Astrocyte (in vitro differentiated cells and primary cell): ENCODE data around the gene CD200R1L. TPM values are rescaled to one million over a fixed set of nuclear protein-coding genes. Genes with fewer than 3 reads are reported as not detected.
"Not testable (repeated sequence)": the region's sequence is repeated elsewhere in the genome, so short reads cannot be mapped to it uniquely, and the experiment has no call there.

ENCODE experiments used
- DNase-seq: peaks from one replicate; pipeline ENCODE4 v3.0.0-alpha.2; 2010; ENCODE audit warnings: low read depth
- FAIRE-seq: peaks from 2 replicates; lab custom pipeline; 2011; peaks lifted over from hg19 to GRCh38; lab: Jason Lieb, UNC
- H2AFZ ChIP-seq: 2 replicates; pipeline ENCODE4 v1.6.0; 2012; ENCODE audit warnings: low read depth, low read length, inconsistent platforms
- H3K27ac ChIP-seq: 2 replicates; pipeline ENCODE4 v1.5.1; 2011; ENCODE audit warnings: low read depth, low read length, inconsistent platforms
- H3K27me3 ChIP-seq: 2 replicates; pipeline ENCODE4 v1.6.0; 2011; ENCODE audit warnings: low read length, inconsistent platforms; ENCODE audit not compliant: insufficient read depth
- H3K36me3 ChIP-seq: 2 replicates; pipeline ENCODE4 v1.5.1; 2011; ENCODE audit warnings: low read length, inconsistent platforms; ENCODE audit not compliant: insufficient read depth
- H3K4me1 ChIP-seq: 2 replicates; pipeline ENCODE4 v1.5.1; 2011; ENCODE audit warnings: low read length, inconsistent platforms; ENCODE audit not compliant: insufficient read depth
- H3K4me2 ChIP-seq: 2 replicates; pipeline ENCODE4 v1.6.0; 2012; ENCODE audit warnings: low read length, inconsistent platforms
- H3K4me3 ChIP-seq: 2 replicates; pipeline ENCODE4 v1.5.1; 2011; ENCODE audit warnings: low read depth, mild to moderate bottlenecking, low read length, inconsistent platforms; ENCODE audit not compliant: insufficient read depth
- H3K79me2 ChIP-seq: 2 replicates; pipeline ENCODE4 v1.6.0; 2012; ENCODE audit warnings: mild to moderate bottlenecking, low read length, inconsistent platforms; ENCODE audit not compliant: insufficient read depth
- H3K9ac ChIP-seq: 2 replicates; pipeline ENCODE4 v1.6.0; 2012; ENCODE audit warnings: mild to moderate bottlenecking, low read length, inconsistent platforms
- H3K9me3 ChIP-seq: 2 replicates; pipeline ENCODE4 v1.5.1; 2012; ENCODE audit warnings: low read depth, mild to moderate bottlenecking, low read length, inconsistent platforms; ENCODE audit not compliant: insufficient read depth
- H4K20me1 ChIP-seq: 2 replicates; pipeline ENCODE4 v1.6.0; 2012; ENCODE audit warnings: low read length, inconsistent platforms; ENCODE audit not compliant: insufficient read depth
- H3K27ac Mint-ChIP-seq: one replicate; pipeline ENCODE4 v1.8.0; 2021; ENCODE audit warnings: mild to moderate bottlenecking, mixed read lengths; ENCODE audit not compliant: unreplicated experiment
- H3K27me3 Mint-ChIP-seq: one replicate; pipeline ENCODE4 v1.8.0; 2021; ENCODE audit warnings: low read depth, mixed read lengths; ENCODE audit not compliant: unreplicated experiment
- H3K36me3 Mint-ChIP-seq: one replicate; pipeline ENCODE4 v1.8.0; 2021; ENCODE audit warnings: low read depth, mixed read lengths; ENCODE audit not compliant: unreplicated experiment
- H3K4me1 Mint-ChIP-seq: one replicate; pipeline ENCODE4 v1.8.0; 2021; ENCODE audit warnings: low read depth, mixed read lengths; ENCODE audit not compliant: unreplicated experiment
- H3K4me3 Mint-ChIP-seq: one replicate; pipeline ENCODE4 v1.8.0; 2021; ENCODE audit warnings: mild to moderate bottlenecking, moderate library complexity, mixed read lengths; ENCODE audit not compliant: unreplicated experiment
- H3K9me3 Mint-ChIP-seq: one replicate; pipeline ENCODE4 v1.8.0; 2021; ENCODE audit warnings: mild to moderate bottlenecking, mixed read lengths; ENCODE audit not compliant: unreplicated experiment
- EZH2 ChIP-seq: IDR thresholded peaks from 2 replicates; pipeline ENCODE4 v1.6.1; 2012; ENCODE audit warnings: mild to moderate bottlenecking, low read length, inconsistent platforms; ENCODE audit not compliant: insufficient read depth
- total RNA-seq: library from RNA; stranded (reverse); gene quantifications from 2 replicates; pipeline ENCODE4 v1.2.1, GENCODE V29; 2021
- TF ChIP-seq, protein P1 (sequence below): IDR thresholded peaks from 2 replicates; pipeline ENCODE4 v1.5.1; 2011; ENCODE audit warnings: low read depth, mild to moderate bottlenecking, inconsistent platforms, low read length, moderate library complexity; ENCODE audit not compliant: insufficient read depth

Gene CD200R1L
- total RNA-seq, 1 donor from 2014 or later, result not detected

DNA sequence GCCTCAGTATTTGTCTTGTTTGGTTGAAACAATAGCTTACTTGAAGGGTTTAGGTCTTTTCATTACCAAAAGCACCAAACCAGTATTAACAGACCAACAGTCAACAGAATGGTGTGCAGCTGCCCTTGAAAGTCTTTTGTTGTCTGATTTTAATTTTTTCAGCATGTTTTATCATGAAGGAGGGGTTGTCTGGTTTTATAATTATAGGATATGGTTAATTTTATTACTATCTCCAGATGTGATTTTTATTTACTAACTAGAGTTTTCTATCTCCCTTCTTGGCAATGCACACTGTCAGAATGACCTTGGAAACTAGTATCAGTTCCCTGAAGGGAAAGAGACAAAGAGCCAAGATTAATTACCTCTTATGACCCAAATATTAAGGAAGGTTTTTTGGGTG is 9.2 kb upstream of the CD200R1L start:
- TF ChIP-seq EZH2, result no peak
- TF ChIP-seq, protein P1, sequence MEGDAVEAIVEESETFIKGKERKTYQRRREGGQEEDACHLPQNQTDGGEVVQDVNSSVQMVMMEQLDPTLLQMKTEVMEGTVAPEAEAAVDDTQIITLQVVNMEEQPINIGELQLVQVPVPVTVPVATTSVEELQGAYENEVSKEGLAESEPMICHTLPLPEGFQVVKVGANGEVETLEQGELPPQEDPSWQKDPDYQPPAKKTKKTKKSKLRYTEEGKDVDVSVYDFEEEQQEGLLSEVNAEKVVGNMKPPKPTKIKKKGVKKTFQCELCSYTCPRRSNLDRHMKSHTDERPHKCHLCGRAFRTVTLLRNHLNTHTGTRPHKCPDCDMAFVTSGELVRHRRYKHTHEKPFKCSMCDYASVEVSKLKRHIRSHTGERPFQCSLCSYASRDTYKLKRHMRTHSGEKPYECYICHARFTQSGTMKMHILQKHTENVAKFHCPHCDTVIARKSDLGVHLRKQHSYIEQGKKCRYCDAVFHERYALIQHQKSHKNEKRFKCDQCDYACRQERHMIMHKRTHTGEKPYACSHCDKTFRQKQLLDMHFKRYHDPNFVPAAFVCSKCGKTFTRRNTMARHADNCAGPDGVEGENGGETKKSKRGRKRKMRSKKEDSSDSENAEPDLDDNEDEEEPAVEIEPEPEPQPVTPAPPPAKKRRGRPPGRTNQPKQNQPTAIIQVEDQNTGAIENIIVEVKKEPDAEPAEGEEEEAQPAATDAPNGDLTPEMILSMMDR, result no peak
- no peak overlapping the region for H2AFZ ChIP-seq
- no peaks in the 10 kb centered on the region for H3K9me3 ChIP-seq
- H3K79me2 ChIP-seq, result no peaks in the 10 kb centered on the region
- DNase-seq (no peak), FAIRE-seq (no peak)
- no peak overlapping the region for H3K4me3 Mint-ChIP-seq
- peaks cover 2% of the 10 kb centered on the region for H3K36me3 Mint-ChIP-seq
- H3K9me3 Mint-ChIP-seq, result peaks cover 13% of the 10 kb centered on the region
- no peaks in the 10 kb centered on the region for H4K20me1 ChIP-seq
- H3K4me3 ChIP-seq, result no peak overlapping the region
- peaks cover 6% of the 10 kb centered on the region for H3K4me1 ChIP-seq
- no peak overlapping the region for H3K27ac Mint-ChIP-seq
- H3K4me1 Mint-ChIP-seq, result peaks cover 6% of the 10 kb centered on the region
- no peaks in the 10 kb centered on the region for H3K27me3 Mint-ChIP-seq
- H3K27me3 ChIP-seq, result no peaks in the 10 kb centered on the region
- no peak overlapping the region for H3K27ac ChIP-seq
- H3K9ac ChIP-seq, result no peak overlapping the region
- no peak overlapping the region for H3K4me2 ChIP-seq
- no peaks in the 10 kb centered on the region for H3K36me3 ChIP-seq

GRCh38 chr3:112855074-112855473 is 8.4 kb upstream of the CD200R1L start:
- not testable (repeated sequence) for H3K4me1 Mint-ChIP-seq, H3K4me2 ChIP-seq, H3K79me2 ChIP-seq, H4K20me1 ChIP-seq, H3K27ac ChIP-seq, FAIRE-seq, H2AFZ ChIP-seq, H3K9me3 ChIP-seq, DNase-seq, H3K36me3 ChIP-seq, H3K4me1 ChIP-seq, H3K4me3 ChIP-seq, H3K9ac ChIP-seq, H3K36me3 Mint-ChIP-seq, H3K4me3 Mint-ChIP-seq, H3K27me3 ChIP-seq, H3K27me3 Mint-ChIP-seq, H3K27ac Mint-ChIP-seq
- H3K9me3 Mint-ChIP-seq, result peaks cover 19% of the 10 kb centered on the region

DNA sequence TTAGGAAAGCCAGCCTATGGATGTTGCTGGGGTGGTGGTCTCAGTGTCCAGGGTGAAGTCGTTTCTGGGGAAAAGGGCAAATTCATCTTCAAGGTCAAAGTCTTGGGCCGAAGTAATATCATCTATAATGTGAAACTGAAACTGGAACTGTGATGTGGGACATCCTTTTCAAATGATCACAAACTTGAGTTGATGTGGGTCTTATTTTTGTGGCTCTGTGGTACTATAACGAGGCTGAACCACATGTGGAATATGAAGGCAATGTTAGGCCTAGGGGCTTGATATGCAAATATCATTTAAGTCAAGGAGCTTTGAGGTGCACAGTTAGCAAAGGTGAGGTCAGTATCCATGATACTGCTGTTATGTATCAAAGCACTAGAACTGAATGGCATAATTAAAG is 1.5 kb upstream of the CD200R1L start:
- H3K4me2 ChIP-seq, result no peak overlapping the region
- Mint-ChIP-seq H3K9me3 (peaks cover 13% of the 10 kb centered on the region), H3K4me1 (no peaks in the 10 kb centered on the region), H3K27me3 (peaks cover 2% of the 10 kb centered on the region), H3K36me3 (no peaks in the 10 kb centered on the region), H3K27ac (no peak overlapping the region), H3K4me3 (no peak overlapping the region)
- H3K27ac ChIP-seq, result no peak overlapping the region
- no peak overlapping the region for H3K4me3 ChIP-seq
- no peaks in the 10 kb centered on the region for H3K79me2 ChIP-seq
- FAIRE-seq, result no peak
- H3K36me3 ChIP-seq, result no peaks in the 10 kb centered on the region
- no peak overlapping the region for H2AFZ ChIP-seq
- DNase-seq, result no peak
- no peak overlapping the region for H3K9ac ChIP-seq
- H4K20me1 ChIP-seq, result no peaks in the 10 kb centered on the region
- no peaks in the 10 kb centered on the region for H3K4me1 ChIP-seq
- H3K9me3 ChIP-seq, result no peaks in the 10 kb centered on the region
- TF ChIP-seq EZH2, result no peak
- TF ChIP-seq, protein P1, result no peak
- no peaks in the 10 kb centered on the region for H3K27me3 ChIP-seq
